HEK293T (cell line): ENCODE data around the gene GJB4.

Experiments
- ARNT ChIP-seq: fragments of 450-650 bp; IDR thresholded peaks from 2 replicates; pipeline ENCODE4 v1.6.1; 2017; ENCODE audit warnings: mild to moderate bottlenecking
- ELF4 ChIP-seq: fragments of 450-650 bp; IDR thresholded peaks from 2 replicates; pipeline ENCODE4 v1.6.1; 2017; ENCODE audit warnings: antibody characterized with exemption
- FOXA1 ChIP-seq: fragments of 450-650 bp; IDR thresholded peaks from 2 replicates; pipeline ENCODE4 v1.6.1; 2016; ENCODE audit warnings: mild to moderate bottlenecking
- FOXK2 ChIP-seq: fragments of 450-650 bp; IDR thresholded peaks from 2 replicates; pipeline ENCODE4 v1.6.1; 2016; ENCODE audit warnings: mild to moderate bottlenecking
- FOXM1 ChIP-seq: fragments of 450-650 bp; IDR thresholded peaks from 2 replicates; pipeline ENCODE4 v1.6.1; 2017; ENCODE audit warnings: mild to moderate bottlenecking, borderline replicate concordance
- HDGF ChIP-seq: fragments of 450-650 bp; IDR thresholded peaks from 2 replicates; pipeline ENCODE4 v1.6.1; 2017; ENCODE audit warnings: antibody characterized with exemption, borderline replicate concordance
- L3MBTL2 ChIP-seq: fragments of 450-650 bp; conservative IDR thresholded peaks from 2 replicates; pipeline ENCODE4 v1.6.1; 2016; ENCODE audit warnings: mild to moderate bottlenecking
- SP1 ChIP-seq: fragments of 450-650 bp; IDR thresholded peaks from 2 replicates; pipeline ENCODE4 v1.6.1; 2017
- TARDBP ChIP-seq: fragments of 450-650 bp; IDR thresholded peaks from 2 replicates; pipeline ENCODE4 v1.6.1; 2016

DNA sequence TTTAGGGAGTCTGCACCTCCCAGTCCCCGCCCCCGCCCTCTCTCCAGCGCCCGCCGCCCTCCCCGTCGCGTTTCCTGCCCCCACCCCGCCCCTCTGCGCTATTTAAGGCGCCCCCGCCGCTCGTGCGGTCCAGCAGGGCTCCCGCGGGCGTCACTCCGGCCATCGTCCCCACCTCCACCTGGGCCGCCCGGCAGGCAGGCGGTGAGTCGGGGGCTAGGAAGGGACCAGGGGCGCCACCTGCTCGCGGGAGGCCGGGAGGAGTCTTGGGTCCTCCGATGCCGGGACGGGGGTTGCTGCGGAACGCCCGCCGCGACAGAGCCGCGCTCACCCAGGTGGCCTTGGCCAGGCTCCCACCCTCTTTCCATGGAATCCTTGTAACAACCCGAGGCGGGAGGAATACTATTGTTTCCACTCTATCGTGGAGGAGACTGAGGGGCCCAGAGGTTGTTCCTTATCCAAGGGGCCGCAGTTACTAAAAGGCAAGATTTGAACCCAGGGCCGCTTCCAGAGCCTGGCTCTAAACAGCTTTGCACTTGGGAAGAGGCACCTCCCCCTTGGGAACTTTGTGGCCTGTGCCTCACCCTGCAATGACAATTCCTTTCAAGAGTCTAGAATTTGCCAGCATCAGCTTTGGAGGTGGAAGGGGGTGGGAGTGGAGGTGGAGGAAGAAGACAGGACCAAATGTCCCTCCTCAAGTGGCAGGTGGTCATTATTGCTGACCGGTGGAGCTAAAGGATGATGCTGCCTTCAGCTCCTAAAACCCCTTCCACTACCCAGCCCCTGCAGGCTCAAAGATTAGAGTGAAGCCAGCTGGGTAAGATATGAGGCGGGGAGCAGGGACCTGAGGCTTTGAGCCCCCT is 33.6 kb downstream of the GJB4 start, which contains the start of gene GJA4:
- no peak for TF ChIP-seq ARNT
- no peak for TF ChIP-seq TARDBP
- TF ChIP-seq FOXM1: no peak
- no peak for TF ChIP-seq L3MBTL2
- TF ChIP-seq FOXK2: no peak
- TF ChIP-seq FOXA1: no peak
- TF ChIP-seq ELF4: no peak
- no peak for TF ChIP-seq HDGF
- no peak for TF ChIP-seq SP1
